Measurements from ENCODE around the gene TMEM270.

- TF ChIP-seq, protein P1, sequence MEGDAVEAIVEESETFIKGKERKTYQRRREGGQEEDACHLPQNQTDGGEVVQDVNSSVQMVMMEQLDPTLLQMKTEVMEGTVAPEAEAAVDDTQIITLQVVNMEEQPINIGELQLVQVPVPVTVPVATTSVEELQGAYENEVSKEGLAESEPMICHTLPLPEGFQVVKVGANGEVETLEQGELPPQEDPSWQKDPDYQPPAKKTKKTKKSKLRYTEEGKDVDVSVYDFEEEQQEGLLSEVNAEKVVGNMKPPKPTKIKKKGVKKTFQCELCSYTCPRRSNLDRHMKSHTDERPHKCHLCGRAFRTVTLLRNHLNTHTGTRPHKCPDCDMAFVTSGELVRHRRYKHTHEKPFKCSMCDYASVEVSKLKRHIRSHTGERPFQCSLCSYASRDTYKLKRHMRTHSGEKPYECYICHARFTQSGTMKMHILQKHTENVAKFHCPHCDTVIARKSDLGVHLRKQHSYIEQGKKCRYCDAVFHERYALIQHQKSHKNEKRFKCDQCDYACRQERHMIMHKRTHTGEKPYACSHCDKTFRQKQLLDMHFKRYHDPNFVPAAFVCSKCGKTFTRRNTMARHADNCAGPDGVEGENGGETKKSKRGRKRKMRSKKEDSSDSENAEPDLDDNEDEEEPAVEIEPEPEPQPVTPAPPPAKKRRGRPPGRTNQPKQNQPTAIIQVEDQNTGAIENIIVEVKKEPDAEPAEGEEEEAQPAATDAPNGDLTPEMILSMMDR (IDR thresholded peaks at IDR 0.05), result no peak
- TF ChIP-seq POLR2AphosphoS5 (IDR thresholded peaks at IDR 0.05) (peak; percentile 84), POLR2A (IDR thresholded peaks at IDR 0.05) (no peak)
These were observed 31.3 kb downstream of the TMEM270 start for GRCh38 chr7:73892003-73892999.

Measured in gastroesophageal sphincter (tissue), 3 donors.